Measurements from ENCODE around the gene EYA3.

The EYA3 gene

DNA sequence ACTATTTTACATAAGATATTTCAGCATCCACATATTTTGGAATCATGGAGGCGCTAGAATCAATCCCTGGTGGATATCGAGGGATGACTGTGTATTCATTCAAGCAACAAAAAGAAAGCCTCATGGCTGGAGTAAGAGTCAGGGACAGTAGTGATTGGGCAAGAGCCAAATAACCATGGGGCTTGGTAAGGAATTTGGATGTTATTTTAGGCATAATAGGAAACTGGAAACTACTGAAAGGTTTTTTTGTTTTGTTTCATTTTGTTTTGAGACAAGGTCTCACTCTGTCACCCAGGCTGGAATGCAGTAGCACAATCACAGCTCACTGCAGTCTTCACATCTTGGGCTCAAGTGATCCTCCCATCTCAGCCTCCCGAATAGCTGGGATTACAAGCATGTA, 33.8 kb upstream of the EYA3 start:
- no peak for TF ChIP-seq CTCF (IDR thresholded peaks at IDR 0.05)

DNA sequence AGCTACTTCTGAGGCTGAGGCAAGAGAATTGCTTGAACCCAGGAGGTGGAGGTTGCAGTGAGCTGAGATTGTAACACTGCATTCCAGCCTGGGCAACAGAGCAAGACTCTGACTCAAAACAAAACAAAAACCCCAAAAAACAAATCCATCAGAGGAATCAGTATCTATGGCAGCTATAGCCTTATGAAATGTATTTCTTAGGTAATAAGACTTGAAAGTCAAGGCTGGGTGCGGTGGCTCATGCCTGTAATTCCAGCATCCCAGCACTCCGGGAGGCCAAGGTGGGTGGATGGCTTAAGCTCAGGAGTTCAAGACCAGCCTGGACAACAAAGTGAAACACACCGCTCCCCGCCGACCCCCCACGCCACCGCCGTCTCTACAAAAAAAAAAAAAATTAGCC, 31.1 kb upstream of the EYA3 start:
- no peak for TF ChIP-seq CTCF (IDR thresholded peaks at IDR 0.05)

GRCh38 chr1:28118640-28119307, 30.4 kb upstream of the EYA3 start:
- no peak for TF ChIP-seq CTCF (IDR thresholded peaks at IDR 0.05)

DNA sequence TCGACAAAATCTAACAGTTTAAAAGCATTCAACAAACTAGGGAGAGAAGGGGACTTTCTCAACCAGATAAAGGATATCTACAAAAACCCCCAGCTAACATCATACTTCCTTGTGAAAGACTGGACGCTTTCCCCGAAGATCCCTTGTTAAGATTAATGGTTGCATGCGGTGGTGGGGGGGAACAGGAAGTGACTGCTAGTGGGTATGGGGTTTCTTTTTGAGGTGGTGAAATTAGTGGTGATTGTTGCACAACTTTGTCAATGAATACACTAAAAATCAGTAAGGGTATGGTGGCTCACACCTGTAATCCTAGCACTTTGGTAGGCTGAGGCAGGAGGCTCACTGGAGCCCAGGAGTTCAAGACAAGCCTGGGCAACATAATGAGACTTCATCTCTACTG, 26.9 kb upstream of the EYA3 start:
- TF ChIP-seq CTCF (IDR thresholded peaks at IDR 0.05), result no peak

DNA sequence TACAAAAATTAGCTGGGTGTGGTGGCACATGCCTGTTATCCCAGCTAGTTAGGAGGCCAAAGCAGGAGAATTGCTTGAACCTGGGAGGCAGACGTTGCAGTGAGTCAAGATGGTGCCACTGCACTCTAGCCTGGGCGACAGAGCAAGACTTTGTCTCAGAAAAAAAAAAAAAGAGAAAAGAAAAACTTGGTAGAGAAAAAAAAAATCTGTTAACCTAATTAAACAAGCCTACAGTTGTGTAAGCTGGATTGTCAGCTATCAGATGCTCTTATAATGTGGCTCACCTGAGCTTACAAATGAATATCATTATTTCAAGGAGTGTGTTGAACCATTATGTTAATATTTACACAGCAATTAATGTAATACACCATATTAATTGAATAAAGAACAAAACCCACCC, 26.4 kb upstream of the EYA3 start:
- no peak for TF ChIP-seq CTCF (IDR thresholded peaks at IDR 0.05)

DNA sequence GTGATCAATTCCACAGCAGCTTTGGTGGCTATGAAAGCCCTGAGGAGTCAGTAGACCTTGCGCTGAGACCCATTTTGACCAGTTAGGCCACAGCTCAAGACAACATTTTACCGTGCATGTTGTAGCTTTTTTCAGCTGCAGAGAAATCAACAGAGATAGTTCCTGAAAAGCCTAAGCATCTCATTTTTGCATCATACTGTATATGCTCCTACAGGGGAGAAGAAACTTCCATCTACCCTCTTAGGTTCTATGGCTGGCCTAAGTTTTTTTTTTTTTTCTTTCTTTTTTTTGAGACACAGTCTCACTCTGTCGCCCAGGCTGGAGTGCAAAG, 24.8 kb upstream of the EYA3 start:
- TF ChIP-seq CTCF (IDR thresholded peaks at IDR 0.05), result no peak

- no peak for TF ChIP-seq CTCF (IDR thresholded peaks at IDR 0.05)
These were observed 24.2 kb upstream of the EYA3 start for GRCh38 chr1:28112388-28113241.
